Activated CD4-positive, alpha-beta T cell treated with anti-CD3 and anti-CD28 coated beads for 24 hours (primary cell): ENCODE data around the gene ACTN3.
"Not testable (repeated sequence)": the region's sequence is repeated elsewhere in the genome, so short reads cannot be mapped to it uniquely, and the experiment has no call there.

ENCODE experiments used
- DNase-seq, 2 donors: peaks; one replicate each; pipeline ENCODE4 v3.0.0-alpha.2; 2020; ENCODE audit warnings: low read depth in 2 of 2

Gene ACTN3

DNA sequence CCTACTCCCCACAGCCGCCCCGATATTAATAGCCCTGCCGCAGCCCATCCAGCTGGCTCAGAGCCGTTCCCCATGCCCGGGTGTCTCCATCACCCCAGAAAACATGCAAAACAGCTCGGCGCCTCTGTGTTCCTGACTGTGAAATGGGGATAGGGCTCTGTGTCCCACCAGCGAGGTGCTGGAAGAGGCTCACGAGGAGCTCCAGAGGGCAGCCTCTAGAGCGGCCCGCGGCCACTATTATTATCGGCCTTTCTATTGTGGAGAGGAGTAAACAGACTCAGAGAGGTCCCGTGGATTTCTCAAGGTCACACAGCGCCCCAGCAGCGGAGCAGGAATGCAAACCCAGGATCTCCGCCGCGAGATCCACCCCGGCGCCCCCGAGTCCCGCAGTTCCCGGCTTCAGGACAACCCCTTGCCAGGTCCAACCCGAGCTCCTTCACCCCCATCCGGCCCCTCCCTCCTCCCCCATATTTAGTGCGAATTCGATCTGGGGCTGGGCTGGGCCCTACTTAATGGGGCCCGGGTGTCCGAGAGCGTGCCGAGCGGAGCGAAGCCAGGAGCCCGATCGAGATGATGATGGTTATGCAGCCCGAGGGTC, at the start of gene ACTN3:
Gene ACTN3 (plus strand): TSS at position 536 of the 598 bp plus-strand sequence. CDS start 35 bp downstream, at position 571.
- no peak for DNase-seq

DNA sequence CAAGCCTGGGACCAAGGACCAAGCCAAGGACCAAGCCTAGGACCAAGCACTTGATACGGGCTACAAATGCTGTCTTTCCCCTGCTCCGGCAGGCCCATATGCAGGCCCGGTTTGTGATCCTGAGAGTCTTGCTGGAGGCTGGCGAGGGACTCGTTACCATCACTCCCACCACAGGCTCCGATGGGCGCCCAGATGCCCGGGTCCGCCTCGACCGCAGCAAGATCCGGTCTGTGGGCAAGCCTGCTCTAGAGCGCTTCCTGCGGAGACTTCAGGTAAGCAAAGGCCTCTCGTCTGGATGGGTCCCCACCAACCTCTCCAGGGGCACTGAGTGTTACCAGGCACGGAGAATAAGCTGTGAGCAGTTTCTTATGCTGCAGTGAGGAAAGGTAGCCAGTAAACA, 49.5 kb upstream of the ACTN3 start:
- DNase-seq = no peak

DNA sequence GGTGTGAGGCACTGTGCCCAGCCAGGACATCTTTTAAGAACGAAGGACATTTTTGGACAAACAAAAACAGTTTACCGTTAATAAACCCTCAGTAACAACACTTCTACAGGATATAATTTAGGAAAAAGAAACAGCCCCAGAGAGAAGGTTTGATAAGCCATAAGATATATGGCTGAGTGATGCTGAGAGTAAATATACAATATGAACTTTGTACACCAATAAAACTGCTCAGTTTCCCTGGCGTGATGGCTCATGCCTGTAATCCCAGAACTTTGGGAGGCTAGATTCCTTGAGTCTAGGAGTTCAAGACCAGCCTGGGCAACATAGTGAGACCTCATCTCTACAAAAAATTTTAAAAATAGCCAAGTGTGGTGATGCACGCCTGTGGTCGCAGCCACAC, 48.2 kb upstream of the ACTN3 start:
- no peak for DNase-seq

DNA sequence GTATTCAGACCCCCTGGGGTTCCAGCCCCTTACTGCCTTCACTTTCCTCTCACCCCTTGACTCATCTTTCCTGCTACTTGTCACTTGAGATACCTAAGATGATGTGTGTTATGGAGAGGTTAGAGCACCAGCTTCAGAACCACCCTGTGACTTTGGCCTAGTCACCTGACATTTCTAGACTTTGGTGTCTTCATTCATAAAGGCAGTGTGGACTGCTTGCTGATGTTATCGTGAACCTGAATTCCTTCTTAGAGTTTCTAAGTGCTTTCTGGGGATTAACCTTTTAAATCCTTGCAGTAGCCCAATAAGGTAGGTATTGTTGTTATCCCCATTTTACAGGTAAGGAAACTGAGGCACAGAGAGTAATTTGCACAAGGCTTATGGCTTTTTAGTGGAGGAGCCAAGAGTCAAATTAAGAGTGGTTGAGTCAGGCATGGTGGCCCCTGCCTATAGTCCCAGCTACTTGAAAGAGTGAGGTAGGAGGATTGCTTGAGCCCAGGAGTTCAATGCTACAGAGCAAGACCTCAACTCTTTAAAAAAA, 41.4 kb upstream of the ACTN3 start:
- no peak for DNase-seq

DNA sequence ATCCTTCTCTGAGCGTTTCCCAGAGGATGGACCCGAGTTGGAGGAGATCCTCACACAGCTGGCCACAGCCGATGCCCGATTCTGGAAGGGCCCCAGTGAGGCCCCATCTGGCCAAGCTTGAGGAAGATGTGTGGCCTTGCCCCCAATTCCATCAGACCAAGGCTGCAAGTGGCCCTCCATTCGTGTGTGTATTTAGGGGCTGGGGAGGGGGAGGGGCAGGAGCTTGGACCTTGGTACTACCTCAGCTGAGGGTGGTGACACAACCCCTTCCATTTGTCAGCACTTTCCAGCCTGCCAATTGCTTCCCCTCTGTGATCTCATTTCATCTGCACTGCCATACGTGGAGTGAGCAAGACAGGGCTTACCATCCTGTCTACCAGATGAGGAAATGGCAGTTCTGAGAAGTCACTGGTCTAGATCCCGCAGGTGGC, 37.6 kb upstream of the ACTN3 start:
- DNase-seq = no peak

DNA sequence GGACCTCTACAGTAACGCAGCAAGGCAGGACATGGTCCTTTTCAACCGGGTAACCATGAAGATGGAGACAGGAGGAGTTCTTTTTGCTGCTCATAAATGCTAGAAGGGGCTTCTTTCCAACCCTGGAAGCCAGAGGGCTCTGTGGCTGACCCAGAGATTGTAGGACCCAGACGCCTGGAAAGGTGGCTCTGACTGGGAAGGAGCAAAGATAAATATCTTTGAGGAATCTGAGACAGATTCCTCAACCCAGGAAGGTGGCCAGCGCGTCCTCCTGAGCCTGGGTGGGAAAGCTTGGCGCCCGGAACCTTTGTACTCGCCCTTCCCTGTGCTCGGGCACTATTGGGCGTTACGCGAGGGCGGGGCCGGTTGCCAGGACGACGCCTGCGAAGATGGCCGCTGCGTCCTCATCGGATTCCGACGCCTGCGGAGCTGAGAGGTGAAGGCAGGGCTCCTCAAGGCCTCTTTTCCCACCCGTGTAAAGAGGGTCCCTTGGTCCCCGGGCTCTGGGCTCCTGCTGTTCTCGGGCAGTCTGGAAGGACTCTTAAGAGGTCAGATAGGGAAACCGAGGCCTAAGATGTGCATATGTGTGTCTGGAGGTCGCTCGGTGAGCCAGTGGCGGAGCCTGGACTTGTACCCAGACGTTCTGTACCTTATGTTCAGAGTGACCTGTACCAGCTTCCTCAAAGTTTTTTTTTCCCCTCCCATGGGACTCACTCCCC, 36.3 kb upstream of the ACTN3 start, which contains the start of gene BBS1:
Gene BBS1 (plus strand): TSS at position 365 of the 719 bp plus-strand sequence. CDS start 25 bp downstream, at position 390.
- DNase-seq = peak; percentile 78 to 79

DNA sequence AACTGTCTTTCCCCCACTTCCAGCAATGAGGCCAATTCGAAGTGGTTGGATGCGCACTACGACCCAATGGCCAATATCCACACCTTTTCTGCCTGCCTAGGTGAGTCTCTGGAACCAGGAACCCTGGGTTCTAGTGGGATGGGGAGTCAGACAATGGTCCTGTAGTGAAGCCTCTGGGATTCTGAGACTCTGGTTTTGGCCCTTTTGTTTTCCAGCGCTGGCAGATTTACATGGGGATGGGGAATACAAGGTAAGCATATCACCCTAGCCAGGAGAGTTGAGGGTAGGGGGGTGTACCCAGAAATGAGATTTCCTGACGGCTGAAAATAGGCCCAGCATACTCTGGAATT, 35.7 kb upstream of the ACTN3 start:
- DNase-seq = no peak

DNA sequence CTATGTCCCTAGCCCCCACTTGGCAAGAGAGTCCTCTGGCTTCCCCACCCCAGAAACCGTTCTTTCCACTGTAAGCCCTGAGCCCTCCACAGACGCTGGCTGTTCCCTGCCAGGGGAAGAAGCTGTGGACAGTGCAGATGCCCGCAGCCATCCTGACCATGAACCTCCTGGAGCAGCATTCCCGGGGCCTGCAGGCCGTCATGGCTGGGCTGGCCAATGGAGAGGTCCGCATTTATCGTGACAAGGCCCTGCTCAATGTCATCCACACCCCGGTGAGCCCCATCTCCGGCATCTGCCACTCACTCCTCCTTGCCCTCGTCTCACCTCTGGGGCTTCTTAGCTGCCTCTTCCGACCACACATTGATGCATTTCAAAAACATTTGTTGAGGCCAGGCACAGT, 23.1 kb upstream of the ACTN3 start:
- no peak for DNase-seq

DNA sequence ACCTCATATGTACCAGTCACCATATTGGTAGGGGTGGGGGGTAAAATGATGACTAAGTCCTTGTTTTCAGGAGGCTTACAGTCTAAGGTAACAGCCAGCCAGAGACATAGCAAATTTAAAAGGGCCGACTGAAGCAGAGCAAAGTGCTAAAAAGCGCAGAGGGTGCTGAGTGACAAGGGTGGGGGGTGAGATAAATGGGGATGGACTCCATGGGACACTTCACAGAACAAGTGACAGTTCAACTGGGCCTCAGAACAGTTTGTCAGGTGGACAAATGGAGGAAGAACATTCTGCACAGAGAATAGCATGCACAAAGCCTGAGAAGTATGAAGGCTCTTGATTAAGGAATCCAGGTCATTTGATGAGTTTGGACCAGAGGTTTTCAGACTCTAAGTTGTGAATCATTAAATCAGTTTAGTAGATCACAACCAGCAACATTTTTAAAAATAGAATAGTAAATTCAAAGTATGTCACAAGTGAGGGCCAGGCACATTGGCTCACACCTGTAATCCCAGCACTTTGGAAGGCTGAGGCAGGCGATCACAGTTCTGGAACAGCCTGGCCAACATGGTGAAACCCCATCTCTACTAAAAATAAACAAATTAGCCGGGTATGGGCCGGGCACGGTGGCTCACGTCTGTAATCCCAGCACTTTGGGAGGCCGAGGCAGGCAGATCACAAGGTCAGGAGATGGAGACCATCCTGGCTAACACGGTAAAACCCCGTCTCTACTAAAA, 22.2 kb upstream of the ACTN3 start:
- DNase-seq = no peak

DNA sequence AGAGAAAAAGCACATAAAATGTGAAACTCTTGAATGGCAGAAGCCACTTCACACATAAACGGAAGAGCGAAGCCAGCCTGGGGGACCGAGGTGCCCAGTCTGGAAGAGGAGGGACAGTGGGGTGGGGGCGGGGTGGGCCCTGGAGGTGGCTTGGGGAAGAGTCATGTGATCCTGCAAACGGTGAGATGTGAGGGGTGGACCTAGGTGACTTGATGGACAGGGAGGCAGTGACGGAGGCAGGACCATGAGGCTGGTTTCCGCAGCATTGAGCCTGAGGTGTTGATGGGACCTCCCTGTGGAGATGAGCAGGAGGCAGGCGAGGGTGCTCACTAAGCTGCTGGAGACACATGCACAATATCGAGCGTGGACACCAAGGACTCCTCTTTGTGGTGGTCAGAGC, 17.6 kb upstream of the ACTN3 start:
- no peak for DNase-seq

DNA sequence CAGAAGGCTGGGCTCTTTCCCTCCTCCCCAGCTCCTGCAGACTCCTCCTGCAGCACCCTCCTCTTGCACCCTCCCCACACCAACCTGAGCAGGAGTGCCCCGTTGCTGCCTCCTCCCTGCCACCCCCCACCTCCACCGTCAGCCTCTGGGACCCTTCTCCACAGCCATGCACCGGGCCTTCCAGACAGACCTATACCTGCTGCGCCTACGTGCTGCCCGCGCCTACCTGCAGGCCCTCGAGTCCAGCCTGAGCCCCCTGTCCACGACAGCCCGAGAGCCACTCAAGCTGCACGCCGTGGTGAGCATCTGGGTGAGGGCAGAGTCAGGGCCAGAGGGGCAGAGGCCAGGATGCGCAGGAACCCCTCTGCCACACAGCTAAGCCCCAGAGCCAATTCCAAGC, 17.0 kb upstream of the ACTN3 start:
- DNase-seq = no peak

DNA sequence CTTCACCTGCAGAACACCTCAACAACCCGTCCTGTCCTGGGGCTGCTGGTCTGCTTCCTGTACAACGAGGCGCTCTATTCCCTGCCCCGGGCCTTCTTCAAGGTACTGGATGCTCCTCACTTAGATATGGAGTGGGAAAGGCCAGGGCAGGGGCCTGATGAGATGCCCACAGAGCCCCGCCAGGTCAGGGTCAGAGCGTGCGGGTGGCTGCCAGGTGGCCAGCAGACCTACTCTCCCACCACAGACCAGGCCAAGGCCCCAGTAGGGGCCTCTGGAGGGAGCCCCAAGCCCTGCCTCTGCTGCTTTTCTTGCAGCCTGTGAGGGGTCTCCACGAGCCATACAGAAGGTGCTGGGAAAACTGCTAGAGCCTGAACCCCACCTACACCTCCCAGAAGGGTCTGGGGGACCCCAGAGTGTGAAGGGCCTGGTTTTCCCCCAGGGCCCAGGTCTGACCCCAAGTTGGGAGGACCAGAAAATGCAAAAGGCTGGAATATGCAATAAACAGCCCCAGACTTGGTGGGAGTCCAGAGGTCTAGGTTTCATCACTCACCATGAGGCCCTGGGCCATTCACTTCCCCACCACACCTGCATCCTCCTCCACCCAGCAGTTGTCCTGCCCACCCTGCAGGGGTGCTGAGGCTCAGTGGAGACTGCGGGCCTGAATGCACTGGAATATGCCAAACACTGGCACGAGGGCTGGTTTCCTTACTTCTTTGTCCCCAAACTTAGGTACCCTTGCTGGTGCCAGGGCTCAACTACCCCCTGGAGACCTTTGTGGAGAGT, 15.6 kb upstream of the ACTN3 start:
- DNase-seq = no peak

DNA sequence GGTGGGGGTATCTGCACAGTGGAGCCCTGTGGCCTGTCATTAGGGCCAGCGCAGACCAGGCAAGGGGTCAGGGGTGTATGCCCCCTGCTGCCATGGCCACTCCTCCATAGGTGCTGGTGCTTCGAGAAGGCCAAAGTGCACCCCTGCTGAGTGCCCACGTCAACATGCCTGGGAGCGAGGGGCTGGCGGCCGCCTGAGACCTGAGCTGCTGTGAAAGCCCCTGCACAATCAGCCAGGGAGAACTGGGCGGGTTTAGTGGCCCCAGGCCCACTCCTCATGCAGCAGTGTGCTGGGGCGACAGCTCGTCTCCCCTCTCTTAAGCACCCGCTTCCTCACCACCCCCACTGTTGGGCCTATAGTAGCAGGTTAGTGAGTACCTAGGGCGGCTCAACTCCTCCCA, 14.9 kb upstream of the ACTN3 start:
- DNase-seq = no peak

DNA sequence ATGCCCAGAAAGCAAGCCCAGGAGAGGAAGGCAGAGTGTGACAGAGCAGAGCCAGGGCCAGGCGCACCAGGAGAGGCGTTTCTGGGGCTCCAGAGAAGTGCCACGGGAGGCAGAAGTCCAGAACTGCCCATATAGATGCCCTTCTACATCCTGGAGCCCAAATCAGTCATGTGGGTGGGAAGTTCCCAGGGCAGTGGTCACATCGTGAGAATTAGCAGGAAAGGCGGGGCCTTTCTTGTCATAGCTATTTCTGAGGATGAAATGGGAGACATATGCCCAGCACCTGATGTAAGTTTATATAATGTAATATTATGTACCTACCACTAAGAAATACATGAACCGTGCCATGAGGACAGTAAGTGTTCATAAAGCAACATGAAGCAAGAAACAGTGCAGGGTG, 13.9 kb upstream of the ACTN3 start:
- no peak for DNase-seq

DNA sequence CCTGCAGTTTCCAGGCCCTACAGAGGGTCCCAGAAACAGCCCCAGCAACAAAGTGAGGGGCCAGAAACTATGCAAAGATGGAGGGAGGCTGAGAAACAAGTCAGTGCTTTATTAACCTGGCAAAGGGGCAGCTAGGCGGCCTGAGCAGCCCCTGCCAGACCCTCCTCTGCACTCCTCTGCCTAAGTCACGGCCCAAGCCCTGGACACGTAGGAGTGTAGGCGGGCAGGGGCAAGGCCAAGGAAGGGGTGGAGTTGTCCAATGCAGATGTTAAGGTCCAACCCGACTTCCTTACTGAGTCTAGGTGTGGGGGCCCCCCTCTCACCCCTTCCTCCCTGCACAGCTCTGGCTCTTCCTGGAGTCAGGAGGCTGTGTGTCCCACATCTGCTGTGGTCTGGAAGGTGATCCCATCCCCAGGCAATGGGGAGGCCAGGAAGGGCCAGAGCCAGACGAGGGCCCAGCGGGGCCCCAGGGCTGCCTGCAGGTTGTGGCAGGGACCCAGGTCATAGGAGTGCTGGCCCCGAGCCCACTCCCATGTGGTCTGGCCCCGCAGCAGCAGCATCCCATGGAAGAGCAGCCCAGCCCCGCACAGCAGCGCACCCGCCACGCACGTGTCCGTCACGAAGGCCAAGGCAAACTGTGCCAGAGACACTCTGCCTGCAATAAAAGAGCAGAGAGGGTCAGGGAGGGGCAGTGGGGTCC, 7.4 kb upstream of the ACTN3 start:
- no peak for DNase-seq

DNA sequence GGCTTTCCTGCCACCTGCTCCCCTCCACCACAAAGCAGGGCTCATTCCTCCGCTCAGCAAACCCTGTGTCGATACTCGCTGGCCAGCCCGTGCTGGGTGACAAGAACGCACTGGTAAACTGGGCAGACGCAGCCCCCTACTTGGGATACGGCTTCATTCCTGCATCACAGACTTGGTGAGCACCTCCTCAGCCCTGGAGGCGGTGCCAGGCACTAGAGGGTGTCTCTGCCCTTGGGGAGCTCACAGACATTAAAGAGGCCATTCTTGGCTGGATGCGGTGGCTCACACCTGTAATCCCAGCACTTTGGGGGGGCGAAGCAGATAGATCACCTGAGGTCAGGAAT, 6.9 kb upstream of the ACTN3 start:
- no peak for DNase-seq

DNA sequence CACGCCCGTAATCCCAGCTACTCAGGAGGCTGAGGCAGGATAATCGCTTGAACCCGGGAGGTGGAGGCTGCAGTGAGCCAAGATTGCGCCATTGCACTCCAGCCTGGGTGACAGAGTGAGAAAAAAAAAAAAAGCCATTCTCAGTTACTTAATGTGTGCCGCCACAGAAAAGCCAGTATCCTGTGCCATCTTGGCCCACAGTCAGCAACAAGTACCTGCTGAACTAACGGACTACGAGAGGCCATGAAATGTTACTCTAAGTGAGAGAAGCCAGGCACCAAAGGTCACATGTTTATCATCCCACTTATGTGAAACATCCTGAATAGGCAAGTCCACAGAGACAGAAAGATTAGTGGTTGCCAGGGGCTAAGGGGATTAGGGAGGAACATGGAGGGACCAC, 6.1 kb upstream of the ACTN3 start:
- DNase-seq = not testable (repeated sequence)

DNA sequence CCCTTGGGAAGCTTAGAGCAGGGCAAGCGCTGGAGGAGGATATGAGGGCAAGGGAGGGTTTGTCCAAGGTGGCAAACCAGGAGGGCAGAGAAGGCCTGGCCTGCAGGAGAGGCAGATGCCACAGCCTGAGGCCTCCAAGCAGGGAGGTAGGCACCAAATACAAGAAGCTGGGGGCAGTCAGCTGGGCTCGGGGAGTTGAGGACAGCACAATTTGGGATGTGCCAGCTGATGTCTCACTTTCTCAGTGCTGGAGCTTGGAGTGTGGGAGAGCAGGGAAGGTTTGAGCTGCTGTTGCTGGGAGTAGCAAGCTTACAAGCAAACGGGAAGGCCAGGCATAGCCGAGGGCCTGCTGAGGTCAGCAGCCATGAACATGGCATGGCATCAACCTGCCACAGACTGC, 4.8 kb upstream of the ACTN3 start:
- no peak for DNase-seq

DNA sequence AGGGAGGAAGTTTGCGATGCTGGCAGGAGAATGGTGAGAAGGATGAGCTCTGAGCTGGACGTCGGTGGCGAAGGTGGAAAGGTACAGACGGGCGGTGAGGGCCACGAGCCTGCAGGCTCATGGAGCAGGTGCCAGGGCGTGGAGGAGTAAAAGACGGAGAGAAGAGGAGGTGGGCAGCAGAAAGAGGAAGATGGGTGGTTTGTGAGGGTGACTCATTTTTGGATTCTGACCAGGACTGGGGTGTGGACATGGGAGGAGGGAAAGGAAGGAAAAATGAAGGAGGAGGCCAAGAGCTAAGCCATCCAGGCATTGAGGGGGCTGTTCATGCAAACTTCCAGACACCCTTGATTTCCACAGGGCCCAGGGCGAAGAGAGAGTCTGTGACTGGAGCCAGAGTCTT, 4.3 kb upstream of the ACTN3 start:
- DNase-seq = no peak

DNA sequence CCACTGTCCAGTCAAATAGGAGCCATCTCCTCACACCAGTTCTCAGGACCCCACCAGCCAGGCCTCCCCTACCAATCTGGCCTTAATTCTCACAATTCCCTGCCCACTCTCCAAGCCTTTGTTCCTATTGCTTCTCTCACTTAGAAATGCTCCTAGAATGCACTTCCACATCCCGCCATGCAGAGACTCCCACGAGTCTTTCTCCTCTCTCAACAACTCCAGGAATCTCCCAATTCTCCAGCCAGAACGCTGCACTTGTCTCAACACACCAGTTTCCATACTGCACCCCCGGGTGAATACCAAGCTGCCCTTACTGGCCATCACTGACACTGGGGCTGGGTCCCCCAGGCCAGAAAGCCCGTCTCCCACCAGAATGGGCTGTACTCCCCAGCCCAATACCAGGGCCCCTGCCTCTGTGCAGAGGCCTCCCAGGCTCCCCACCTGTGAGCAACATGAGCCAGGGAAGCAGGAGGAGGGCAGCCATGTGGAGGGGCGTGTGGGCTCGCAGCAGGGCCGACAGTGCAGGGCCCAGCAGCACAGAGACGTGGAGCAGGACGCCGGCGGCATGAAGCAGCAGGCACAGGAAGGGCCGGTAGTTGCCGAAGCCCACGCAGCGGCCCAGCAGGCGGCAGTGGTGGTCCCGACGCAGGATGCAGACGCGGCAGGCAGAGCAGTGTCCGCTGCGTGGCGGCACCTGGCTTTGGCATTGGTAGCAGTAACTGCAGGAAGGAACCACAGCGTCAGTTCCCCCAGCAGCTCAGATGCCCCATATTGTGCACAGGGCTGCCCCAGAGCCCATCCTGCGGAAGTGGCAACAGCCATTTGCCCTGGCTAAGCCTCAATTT, 3.2 kb upstream of the ACTN3 start:
- DNase-seq = peak in 1 of 2 donors; percentile 18
